Cardiac fibroblast (primary cell): ENCODE data around the gene WNT7B.

Experiments
- DNase-seq, 2 donors: peaks; one replicate each; pipeline versions ENCODE4 v3.0.0 to v3.0.0-alpha.2; 2010; ENCODE audit warnings: low read depth in 2 of 2
- H3K4me3 ChIP-seq, 2 donors: replicated peaks in 1 of 2; 1 replicate in 1 of 2; 2 replicates in 1 of 2; pipeline ENCODE4 v1.5.1; 2011; ENCODE audit warnings: low read depth in 2 of 2, low read length in 2 of 2, mild to moderate bottlenecking in 2 of 2, moderate library complexity in 1 of 2
- CTCF ChIP-seq: IDR thresholded peaks from one replicate; pipeline ENCODE4 v1.5.1; 2011; ENCODE audit warnings: low read depth, mild to moderate bottlenecking, low read length, inconsistent platforms

Gene WNT7B

GRCh38 chr22:45893516-45893915 lies 83.4 kb downstream of the WNT7B start:
- TF ChIP-seq CTCF: no peak
- DNase-seq: no peak
- no peak overlapping the region for H3K4me3 ChIP-seq

- no peak for TF ChIP-seq CTCF
- no peak overlapping the region for H3K4me3 ChIP-seq
- DNase-seq: no peak
Measured at GRCh38 chr22:45892681-45893461, 84.1 kb downstream of the WNT7B start.

GRCh38 chr22:45891996-45892621 lies 84.9 kb downstream of the WNT7B start:
- DNase-seq: no peak
- no peak for TF ChIP-seq CTCF
- H3K4me3 ChIP-seq: no peak overlapping the region

GRCh38 chr22:45891471-45891995 lies 85.4 kb downstream of the WNT7B start:
- no peak for TF ChIP-seq CTCF
- H3K4me3 ChIP-seq: no peak overlapping the region
- DNase-seq: no peak

GRCh38 chr22:45891021-45891421 lies 85.9 kb downstream of the WNT7B start:
- no peak for DNase-seq
- TF ChIP-seq CTCF: no peak
- H3K4me3 ChIP-seq: no peak overlapping the region

- H3K4me3 ChIP-seq: no peak overlapping the region
- DNase-seq: no peak
- no peak for TF ChIP-seq CTCF
Measured at GRCh38 chr22:45890351-45890635, 86.7 kb downstream of the WNT7B start.
